OCI-LY7 (cell line): Measurements from ENCODE around the gene RAB26.

Experiments used
- CTCF ChIP-seq: fragments of 200-600 bp; sonication (generic); conservative IDR thresholded peaks from 2 replicates; pipeline ENCODE4 v1.5.1; 2014; ENCODE audit warnings: mild to moderate bottlenecking, antibody characterized with exemption, low read length, moderate library complexity, mixed read lengths
- EZH2phosphoT487 ChIP-seq: fragments of 200-600 bp; sonication (generic); IDR thresholded peaks from 2 replicates; pipeline ENCODE4 v1.6.1; 2018; ENCODE audit warnings: low read depth, borderline replicate concordance, mild to moderate bottlenecking, mixed run types, antibody characterized with exemption, low read length, moderate library complexity, mixed read lengths

- TF ChIP-seq EZH2phosphoT487 (no peak), CTCF (no peak)
Measured at GRCh38 chr16:2173366-2173765, 24.9 kb downstream of the RAB26 start.
